Esophagus (tissue), 2 donors: ENCODE data around the gene RNF150. TPM values are rescaled to one million over a fixed set of nuclear protein-coding genes. Genes with fewer than 3 reads are reported as not detected.

Experiments used
- H3K27ac ChIP-seq, 2 donors: one replicate each; pipeline ENCODE4 v1.5.1; 2013; ENCODE audit warnings: low read depth in 2 of 2, mild to moderate bottlenecking in 2 of 2, inconsistent platforms in 1 of 2, low read length in 1 of 2, moderate library complexity in 1 of 2
- H3K27me3 ChIP-seq, 2 donors: one replicate each; pipeline ENCODE4 v1.6.1; 2013; ENCODE audit warnings: low read length in 2 of 2, control low read depth in 1 of 2, mild to moderate bottlenecking in 1 of 2; ENCODE audit not compliant: insufficient read depth in 2 of 2, control insufficient read depth in 1 of 2
- H3K36me3 ChIP-seq, 2 donors: one replicate each; pipeline ENCODE4 v1.6.1; 2013; ENCODE audit warnings: low read length in 1 of 2; ENCODE audit not compliant: control insufficient read depth in 2 of 2, insufficient read depth in 2 of 2
- H3K4me1 ChIP-seq, 2 donors: one replicate each; pipeline ENCODE4 v1.6.1; 2013; ENCODE audit warnings: low read length in 1 of 2; ENCODE audit not compliant: control insufficient read depth in 2 of 2, insufficient read depth in 2 of 2
- H3K4me3 ChIP-seq, 2 donors: one replicate each; pipeline ENCODE4 v1.5.1; 2013; ENCODE audit warnings: low read length in 2 of 2, mild to moderate bottlenecking in 2 of 2, low read depth in 1 of 2, moderate library complexity in 1 of 2
- H3K9me3 ChIP-seq, 2 donors: one replicate each; pipeline ENCODE4 v1.6.1; 2013; ENCODE audit warnings: mild to moderate bottlenecking in 2 of 2, low read depth in 1 of 2, low read length in 1 of 2, moderate library complexity in 1 of 2; ENCODE audit not compliant: control insufficient read depth in 2 of 2, insufficient read depth in 1 of 2
- WGBS, 2 donors: extraction: QIAGEN DNeasy Blood & Tissue Kit; methylation state at CpG; one replicate each; pipeline ENCODE4 v1.1.7; 2013; 5-methylcytosine and 5-hydroxymethylcytosine counted together
- polyA plus RNA-seq, 2 donors: library from polyadenylated mRNA; stranded (reverse); fragments of 200-250 nt; gene quantifications; one replicate each; pipeline ENCODE4 v1.2.3, GENCODE V29; 2013
- donor health status: healthy with polysubstance abuse.
- donor health status: Bipolar disorder and iron deficiency.

The RNF150 gene
- polyA plus RNA-seq, 2 donors, result 0.41 to 0.87 TPM

- Histone ChIP-seq H3K27ac (no peak overlapping the region), H3K4me1 (no peaks in the 10 kb centered on the region), H3K27me3 (no peaks in the 10 kb centered on the region), H3K9me3 (no peaks in the 10 kb centered on the region), H3K4me3 (no peak overlapping the region), H3K36me3 (no peaks in the 10 kb centered on the region)
- 60 to 80% methylated on average over 4 of the region's 4 CpGs for WGBS, 2 donors
These were observed 126.9 kb downstream of the RNF150 start for GRCh38 chr4:141006242-141006802.

- 78% methylated on average over 2 of the region's 2 CpGs for WGBS, 2 donors
- Histone ChIP-seq H3K27ac (no peak overlapping the region), H3K36me3 (no peaks in the 10 kb centered on the region), H3K9me3 (no peaks in the 10 kb centered on the region), H3K4me1 (no peaks in the 10 kb centered on the region), H3K27me3 (no peaks in the 10 kb centered on the region), H3K4me3 (no peak overlapping the region)
These were observed 128.4 kb downstream of the RNF150 start for GRCh38 chr4:141004823-141005222.

GRCh38 chr4:141003193-141003592 lies 130.1 kb downstream of the RNF150 start:
- Histone ChIP-seq H3K4me1 (no peaks in the 10 kb centered on the region), H3K9me3 (no peaks in the 10 kb centered on the region), H3K27ac (no peak overlapping the region), H3K27me3 (no peaks in the 10 kb centered on the region), H3K36me3 (no peaks in the 10 kb centered on the region), H3K4me3 (no peak overlapping the region)
- 79 to 85% methylated on average over 4 of the region's 4 CpGs for WGBS, 2 donors

GRCh38 chr4:141002323-141002805 lies 130.9 kb downstream of the RNF150 start:
- Histone ChIP-seq H3K9me3 (no peaks in the 10 kb centered on the region), H3K36me3 (no peaks in the 10 kb centered on the region), H3K4me1 (no peaks in the 10 kb centered on the region), H3K27ac (no peak overlapping the region), H3K27me3 (no peaks in the 10 kb centered on the region), H3K4me3 (no peak overlapping the region)
- 59 to 64% methylated on average over 4 of the region's 4 CpGs for WGBS, 2 donors

GRCh38 chr4:140996766-140997165 lies 136.5 kb downstream of the RNF150 start:
- no peak overlapping the region for H3K4me3 ChIP-seq
- H3K9me3 ChIP-seq, result no peaks in the 10 kb centered on the region
- no peak overlapping the region for H3K27ac ChIP-seq
- H3K27me3 ChIP-seq, result no peaks in the 10 kb centered on the region
- H3K4me1 ChIP-seq, result no peaks in the 10 kb centered on the region
- H3K36me3 ChIP-seq, result no peaks in the 10 kb centered on the region

GRCh38 chr4:140995058-140995457 lies 138.2 kb downstream of the RNF150 start:
- WGBS, 2 donors, result 43 to 54% methylated on average over 1 of the region's 1 CpG
- no peaks in the 10 kb centered on the region for H3K4me1 ChIP-seq
- H3K9me3 ChIP-seq, result no peaks in the 10 kb centered on the region
- H3K36me3 ChIP-seq, result no peaks in the 10 kb centered on the region
- peak overlapping the region in 1 of 2 donors; percentile 22 for H3K27ac ChIP-seq
- H3K4me3 ChIP-seq, result no peak overlapping the region
- no peaks in the 10 kb centered on the region for H3K27me3 ChIP-seq

- H3K36me3 ChIP-seq, result no peaks in the 10 kb centered on the region
- H3K27me3 ChIP-seq, result no peaks in the 10 kb centered on the region
- WGBS, 2 donors, result 41 to 64% methylated on average over 1 of the region's 1 CpG
- no peak overlapping the region for H3K4me3 ChIP-seq
- H3K4me1 ChIP-seq, result no peaks in the 10 kb centered on the region
- H3K27ac ChIP-seq, result peak overlapping the region in 1 of 2 donors; percentile 7
- no peaks in the 10 kb centered on the region for H3K9me3 ChIP-seq
These were observed 139.3 kb downstream of the RNF150 start for GRCh38 chr4:140994015-140994414.

GRCh38 chr4:140993370-140993769 lies 139.9 kb downstream of the RNF150 start:
- no peaks in the 10 kb centered on the region for H3K9me3 ChIP-seq
- no peak overlapping the region for H3K27ac ChIP-seq
- no peak overlapping the region for H3K4me3 ChIP-seq
- H3K36me3 ChIP-seq, result no peaks in the 10 kb centered on the region
- WGBS, 2 donors, result 65 to 72% methylated on average over 4 of the region's 4 CpGs
- H3K4me1 ChIP-seq, result no peaks in the 10 kb centered on the region
- no peaks in the 10 kb centered on the region for H3K27me3 ChIP-seq

- 88 to 93% methylated on average over 3 of the region's 3 CpGs for WGBS, 2 donors
These were observed 143.3 kb downstream of the RNF150 start for GRCh38 chr4:140989944-140990343.

GRCh38 chr4:140986045-140986444 lies 147.2 kb downstream of the RNF150 start:
- H3K27me3 ChIP-seq, result no peaks in the 10 kb centered on the region
- H3K9me3 ChIP-seq, result no peaks in the 10 kb centered on the region
- no peak overlapping the region for H3K27ac ChIP-seq
- H3K4me1 ChIP-seq, result no peaks in the 10 kb centered on the region
- WGBS, 2 donors, result 81 to 84% methylated on average over 5 of the region's 5 CpGs
- no peaks in the 10 kb centered on the region for H3K36me3 ChIP-seq
- no peak overlapping the region for H3K4me3 ChIP-seq

More at GRCh38 chr4:140989944-140990343, 143.3 kb downstream of the RNF150 start:
- Histone ChIP-seq H3K36me3 (no peaks in the 10 kb centered on the region), H3K4me3 (no peak overlapping the region), H3K27ac (no peak overlapping the region), H3K4me1 (no peaks in the 10 kb centered on the region), H3K9me3 (no peaks in the 10 kb centered on the region), H3K27me3 (no peaks in the 10 kb centered on the region)
